HEK293 (cell line): ENCODE results near the gene C1orf226.

Source experiments
- CTCF ChIA-PET: fragments of 350-600 bp; formaldehyde crosslinking; extraction: SDS; loops from one replicate; lab custom pipeline; 2021; ENCODE audit warnings: antibody characterized with exemption; lab: Yijun Ruan, JAX
- POLR2A ChIA-PET: fragments of 300-600 bp; formaldehyde crosslinking; extraction: SDS; loops from one replicate; lab custom pipeline; 2020; ENCODE audit warnings: antibody characterized with exemption, inconsistent platforms; lab: Yijun Ruan, JAX
- H3K27ac ChIP-seq: fragments of 200-500 bp; sonication (Bioruptor generic); 2 replicates; pipeline ENCODE4 v1.5.1; 2014; ENCODE audit warnings: low read depth, low read length, control low read depth, inconsistent platforms; ENCODE audit errors: extremely low read depth
- H3K36me3 ChIP-seq, 2 experiments: fragments of 200-500 bp in 1 of 2; sonication (Bioruptor generic) in 1 of 2; 1 replicate in 1 of 2; 2 replicates in 1 of 2; pipeline ENCODE4 v1.5.1; 2014 to 2017; ENCODE audit warnings: inconsistent platforms in 2 of 2, low read length in 2 of 2; ENCODE audit not compliant: control insufficient read depth in 2 of 2, insufficient read depth in 1 of 2
- H3K4me1 ChIP-seq: fragments of 200-500 bp; sonication (Bioruptor generic); 2 replicates; pipeline ENCODE4 v1.5.1; 2014; ENCODE audit warnings: mild to moderate bottlenecking, low read length, inconsistent platforms; ENCODE audit not compliant: control insufficient read depth, insufficient read depth
- H3K4me3 ChIP-seq: 2 replicates; pipeline ENCODE4 v1.5.1; 2011; ENCODE audit warnings: low read depth, mild to moderate bottlenecking, control low read depth, low read length, moderate library complexity
- H3K9me3 ChIP-seq: fragments of 200-500 bp; sonication (Bioruptor generic); 2 replicates; pipeline ENCODE4 v1.5.1; 2014; ENCODE audit warnings: low read depth, low read length, inconsistent platforms; ENCODE audit not compliant: control insufficient read depth, insufficient read depth
- SCRT1 ChIP-seq: fragments of 450-650 bp; formaldehyde crosslinking; IDR thresholded peaks from 2 replicates; pipeline ENCODE4 v1.5.1; 2016; ENCODE audit warnings: missing biosample characterization, missing genetic modification characterization, borderline replicate concordance
- ZBTB17 ChIP-seq: fragments of 450-650 bp; formaldehyde crosslinking; IDR thresholded peaks from 2 replicates; pipeline ENCODE4 v1.5.1; 2016; ENCODE audit warnings: missing biosample characterization, missing genetic modification characterization
- ZBTB20 ChIP-seq: fragments of 450-650 bp; formaldehyde crosslinking; IDR thresholded peaks from 2 replicates; pipeline ENCODE4 v1.5.1; 2016; ENCODE audit warnings: missing biosample characterization, missing genetic modification characterization
- ZFHX2 ChIP-seq: fragments of 450-650 bp; formaldehyde crosslinking; conservative IDR thresholded peaks from 2 replicates; pipeline ENCODE4 v1.5.1; 2016; ENCODE audit warnings: missing biosample characterization, missing genetic modification characterization
- ZNF132 ChIP-seq: fragments of 450-650 bp; formaldehyde crosslinking; IDR thresholded peaks from 2 replicates; pipeline ENCODE4 v1.5.1; 2017; ENCODE audit warnings: missing biosample characterization, missing genetic modification characterization, borderline replicate concordance
- ZNF146 ChIP-seq: fragments of 450-650 bp; formaldehyde crosslinking; IDR thresholded peaks from 2 replicates; pipeline ENCODE4 v1.5.1; 2016; ENCODE audit warnings: missing biosample characterization, missing genetic modification characterization
- ZNF184 ChIP-seq: fragments of 450-650 bp; IDR thresholded peaks from 2 replicates; pipeline ENCODE4 v1.5.1; 2018; ENCODE audit warnings: missing biosample characterization, mild to moderate bottlenecking, missing genetic modification characterization
- ZNF19 ChIP-seq: fragments of 450-650 bp; formaldehyde crosslinking; IDR thresholded peaks from 2 replicates; pipeline ENCODE4; 2016; ENCODE audit warnings: missing biosample characterization, missing genetic modification characterization, low read depth
- ZNF341 ChIP-seq: fragments of 450-650 bp; formaldehyde crosslinking; IDR thresholded peaks from 2 replicates; pipeline ENCODE4; 2016; ENCODE audit warnings: low read depth, missing biosample characterization, missing genetic modification characterization
- ZNF350 ChIP-seq: fragments of 450-650 bp; formaldehyde crosslinking; IDR thresholded peaks from 2 replicates; pipeline ENCODE4 v1.5.0; 2017; ENCODE audit warnings: missing biosample characterization, mild to moderate bottlenecking, missing genetic modification characterization
- ZNF529 ChIP-seq: fragments of 450-650 bp; formaldehyde crosslinking; IDR thresholded peaks from 2 replicates; pipeline ENCODE4 v1.5.1; 2017; ENCODE audit warnings: missing genetic modification characterization, missing biosample characterization; ENCODE audit not compliant: insufficient replicate concordance
- ZNF555 ChIP-seq: fragments of 450-650 bp; formaldehyde crosslinking; conservative IDR thresholded peaks from 2 replicates; pipeline ENCODE4 v1.5.1; 2017; ENCODE audit warnings: missing biosample characterization, mild to moderate bottlenecking, missing genetic modification characterization, inconsistent platforms
- ZNF558 ChIP-seq: fragments of 450-650 bp; formaldehyde crosslinking; IDR thresholded peaks from 2 replicates; pipeline ENCODE4 v1.5.1; 2016; ENCODE audit warnings: missing biosample characterization, missing genetic modification characterization
- ZNF670 ChIP-seq: fragments of 450-650 bp; formaldehyde crosslinking; IDR thresholded peaks from 2 replicates; pipeline ENCODE4 v1.5.1; 2016; ENCODE audit warnings: missing biosample characterization, missing genetic modification characterization, low read depth
- ZNF768 ChIP-seq: fragments of 450-650 bp; formaldehyde crosslinking; IDR thresholded peaks from 2 replicates; pipeline ENCODE4 v1.5.1; 2018; ENCODE audit warnings: missing biosample characterization, mild to moderate bottlenecking, missing genetic modification characterization
- ZNF830 ChIP-seq: fragments of 450-650 bp; IDR thresholded peaks from 2 replicates; pipeline ENCODE4 v1.5.0; 2018; ENCODE audit warnings: missing biosample characterization, missing genetic modification characterization, low read depth, mild to moderate bottlenecking, moderate library complexity
- TF ChIP-seq, protein P1 (sequence below): fragments of 450-650 bp; formaldehyde crosslinking; IDR thresholded peaks from 2 replicates; pipeline ENCODE4 v1.5.1; 2016; ENCODE audit warnings: missing biosample characterization, missing genetic modification characterization
- TF ChIP-seq, protein P2 (sequence below): fragments of 450-650 bp; formaldehyde crosslinking; IDR thresholded peaks from 2 replicates; pipeline ENCODE4 v1.5.1; 2017; ENCODE audit warnings: missing biosample characterization, mild to moderate bottlenecking, missing genetic modification characterization, moderate library complexity
- TF ChIP-seq, protein P3 (sequence below): fragments of 450-650 bp; formaldehyde crosslinking; IDR thresholded peaks from 2 replicates; pipeline ENCODE4 v1.5.1; 2017; ENCODE audit warnings: missing biosample characterization, missing genetic modification characterization
- TF ChIP-seq, protein P4 (sequence below): fragments of 450-650 bp; formaldehyde crosslinking; IDR thresholded peaks from 2 replicates; pipeline ENCODE4 v1.5.1; 2016; ENCODE audit warnings: missing biosample characterization, missing genetic modification characterization
- TF ChIP-seq, protein P5 (sequence below): fragments of 450-650 bp; formaldehyde crosslinking; IDR thresholded peaks from 2 replicates; pipeline ENCODE4 v1.5.1; 2016; ENCODE audit warnings: missing biosample characterization, missing genetic modification characterization

C1orf226 gene

DNA sequence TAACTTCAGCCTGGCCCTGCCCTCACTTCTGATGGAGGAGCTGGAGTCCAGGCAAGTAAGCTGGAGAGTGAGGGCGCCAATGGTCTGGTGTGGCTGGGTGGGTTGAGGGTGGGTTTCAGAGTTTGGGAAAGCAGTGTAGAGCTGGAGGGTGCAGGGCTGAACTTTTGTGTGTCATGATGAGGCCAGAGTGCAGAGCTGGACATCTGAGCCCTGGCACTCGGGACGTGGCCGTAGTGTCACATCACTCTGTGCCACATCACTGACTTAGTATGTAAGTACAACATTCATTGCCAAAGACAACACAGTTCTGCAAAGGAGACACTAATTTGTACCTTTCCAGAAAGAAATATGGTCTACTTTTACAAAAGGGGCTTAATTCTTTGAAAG, 20.7 kb upstream of the C1orf226 start:
- CTCF ChIA-PET = no interaction called here
- H3K4me1 ChIP-seq = no peaks in the 10 kb centered on the region
- H3K4me3 ChIP-seq = no peak overlapping the region
- POLR2A ChIA-PET = no interaction called here
- TF ChIP-seq ZBTB20 (no peak), ZNF830 (tag by site-specific recombination) (no peak), ZBTB17 (tag by site-specific recombination) (no peak), ZFHX2 (no peak), ZNF146 (tag by site-specific recombination) (no peak), ZNF132 (no peak), ZNF529 (tag by site-specific recombination) (no peak)
- TF ChIP-seq, protein P1, sequence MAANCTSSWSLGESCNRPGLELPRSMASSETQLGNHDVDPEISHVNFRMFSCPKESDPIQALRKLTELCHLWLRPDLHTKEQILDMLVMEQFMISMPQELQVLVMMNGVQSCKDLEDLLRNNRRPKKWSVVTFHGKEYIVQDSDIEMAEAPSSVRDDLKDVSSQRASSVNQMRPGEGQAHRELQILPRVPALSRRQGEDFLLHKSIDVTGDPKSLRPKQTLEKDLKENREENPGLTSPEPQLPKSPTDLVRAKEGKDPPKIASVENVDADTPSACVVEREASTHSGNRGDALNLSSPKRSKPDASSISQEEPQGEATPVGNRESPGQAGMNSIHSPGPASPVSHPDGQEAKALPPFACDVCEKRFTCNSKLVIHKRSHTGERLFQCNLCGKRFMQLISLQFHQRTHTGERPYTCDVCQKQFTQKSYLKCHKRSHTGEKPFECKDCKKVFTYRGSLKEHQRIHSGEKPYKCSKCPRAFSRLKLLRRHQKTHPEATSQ (tag by site-specific recombination) = no peak
- peaks cover 0 to 14% of the 10 kb centered on the region in 2 experiments; a peak in 1 of 3 replicates for H3K36me3 ChIP-seq
- no peak overlapping the region for H3K27ac ChIP-seq
- no peaks in the 10 kb centered on the region for H3K9me3 ChIP-seq

DNA sequence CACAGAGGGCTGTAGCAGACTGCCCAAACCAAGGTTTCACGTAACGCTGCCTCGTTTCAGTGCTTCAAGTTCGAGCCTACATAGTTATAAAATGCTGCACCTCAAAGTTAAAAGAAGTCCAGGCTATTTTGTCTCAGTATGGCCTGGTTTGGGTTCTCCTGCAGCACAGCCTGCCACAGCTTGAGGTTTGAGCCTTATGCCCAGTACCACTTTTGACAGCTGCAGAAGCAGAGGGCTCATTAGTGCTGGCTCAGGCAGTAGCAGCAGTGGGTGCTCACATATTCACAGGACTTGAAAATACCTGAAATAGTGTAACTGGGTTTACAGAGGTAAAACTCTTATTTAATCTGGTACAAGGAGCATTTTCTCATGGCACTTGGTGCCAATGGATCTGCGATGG, 20.2 kb upstream of the C1orf226 start:
- POLR2A ChIA-PET = no interaction called here
- Histone ChIP-seq H3K4me3 (no peak overlapping the region), H3K4me1 (no peaks in the 10 kb centered on the region), H3K36me3 (peaks cover 0 to 14% of the 10 kb centered on the region in 2 experiments; a peak in 1 of 3 replicates), H3K27ac (no peak overlapping the region), H3K9me3 (no peaks in the 10 kb centered on the region)
- TF ChIP-seq ZNF555 = no peak
- TF ChIP-seq ZNF350 = no peak
- TF ChIP-seq, protein P2, sequence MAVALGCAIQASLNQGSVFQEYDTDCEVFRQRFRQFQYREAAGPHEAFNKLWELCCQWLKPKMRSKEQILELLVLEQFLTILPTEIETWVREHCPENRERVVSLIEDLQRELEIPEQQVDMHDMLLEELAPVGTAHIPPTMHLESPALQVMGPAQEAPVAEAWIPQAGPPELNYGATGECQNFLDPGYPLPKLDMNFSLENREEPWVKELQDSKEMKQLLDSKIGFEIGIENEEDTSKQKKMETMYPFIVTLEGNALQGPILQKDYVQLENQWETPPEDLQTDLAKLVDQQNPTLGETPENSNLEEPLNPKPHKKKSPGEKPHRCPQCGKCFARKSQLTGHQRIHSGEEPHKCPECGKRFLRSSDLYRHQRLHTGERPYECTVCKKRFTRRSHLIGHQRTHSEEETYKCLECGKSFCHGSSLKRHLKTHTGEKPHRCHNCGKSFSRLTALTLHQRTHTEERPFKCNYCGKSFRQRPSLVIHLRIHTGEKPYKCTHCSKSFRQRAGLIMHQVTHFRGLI (tag by site-specific recombination) = no peak
- no peak for TF ChIP-seq ZNF670 (tag by site-specific recombination)
- no peak for TF ChIP-seq ZNF768 (tag by site-specific recombination)
- TF ChIP-seq, protein P3, sequence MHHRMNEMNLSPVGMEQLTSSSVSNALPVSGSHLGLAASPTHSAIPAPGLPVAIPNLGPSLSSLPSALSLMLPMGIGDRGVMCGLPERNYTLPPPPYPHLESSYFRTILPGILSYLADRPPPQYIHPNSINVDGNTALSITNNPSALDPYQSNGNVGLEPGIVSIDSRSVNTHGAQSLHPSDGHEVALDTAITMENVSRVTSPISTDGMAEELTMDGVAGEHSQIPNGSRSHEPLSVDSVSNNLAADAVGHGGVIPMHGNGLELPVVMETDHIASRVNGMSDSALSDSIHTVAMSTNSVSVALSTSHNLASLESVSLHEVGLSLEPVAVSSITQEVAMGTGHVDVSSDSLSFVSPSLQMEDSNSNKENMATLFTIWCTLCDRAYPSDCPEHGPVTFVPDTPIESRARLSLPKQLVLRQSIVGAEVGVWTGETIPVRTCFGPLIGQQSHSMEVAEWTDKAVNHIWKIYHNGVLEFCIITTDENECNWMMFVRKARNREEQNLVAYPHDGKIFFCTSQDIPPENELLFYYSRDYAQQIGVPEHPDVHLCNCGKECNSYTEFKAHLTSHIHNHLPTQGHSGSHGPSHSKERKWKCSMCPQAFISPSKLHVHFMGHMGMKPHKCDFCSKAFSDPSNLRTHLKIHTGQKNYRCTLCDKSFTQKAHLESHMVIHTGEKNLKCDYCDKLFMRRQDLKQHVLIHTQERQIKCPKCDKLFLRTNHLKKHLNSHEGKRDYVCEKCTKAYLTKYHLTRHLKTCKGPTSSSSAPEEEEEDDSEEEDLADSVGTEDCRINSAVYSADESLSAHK (tag by site-specific recombination) = no peak
- TF ChIP-seq, protein P4, sequence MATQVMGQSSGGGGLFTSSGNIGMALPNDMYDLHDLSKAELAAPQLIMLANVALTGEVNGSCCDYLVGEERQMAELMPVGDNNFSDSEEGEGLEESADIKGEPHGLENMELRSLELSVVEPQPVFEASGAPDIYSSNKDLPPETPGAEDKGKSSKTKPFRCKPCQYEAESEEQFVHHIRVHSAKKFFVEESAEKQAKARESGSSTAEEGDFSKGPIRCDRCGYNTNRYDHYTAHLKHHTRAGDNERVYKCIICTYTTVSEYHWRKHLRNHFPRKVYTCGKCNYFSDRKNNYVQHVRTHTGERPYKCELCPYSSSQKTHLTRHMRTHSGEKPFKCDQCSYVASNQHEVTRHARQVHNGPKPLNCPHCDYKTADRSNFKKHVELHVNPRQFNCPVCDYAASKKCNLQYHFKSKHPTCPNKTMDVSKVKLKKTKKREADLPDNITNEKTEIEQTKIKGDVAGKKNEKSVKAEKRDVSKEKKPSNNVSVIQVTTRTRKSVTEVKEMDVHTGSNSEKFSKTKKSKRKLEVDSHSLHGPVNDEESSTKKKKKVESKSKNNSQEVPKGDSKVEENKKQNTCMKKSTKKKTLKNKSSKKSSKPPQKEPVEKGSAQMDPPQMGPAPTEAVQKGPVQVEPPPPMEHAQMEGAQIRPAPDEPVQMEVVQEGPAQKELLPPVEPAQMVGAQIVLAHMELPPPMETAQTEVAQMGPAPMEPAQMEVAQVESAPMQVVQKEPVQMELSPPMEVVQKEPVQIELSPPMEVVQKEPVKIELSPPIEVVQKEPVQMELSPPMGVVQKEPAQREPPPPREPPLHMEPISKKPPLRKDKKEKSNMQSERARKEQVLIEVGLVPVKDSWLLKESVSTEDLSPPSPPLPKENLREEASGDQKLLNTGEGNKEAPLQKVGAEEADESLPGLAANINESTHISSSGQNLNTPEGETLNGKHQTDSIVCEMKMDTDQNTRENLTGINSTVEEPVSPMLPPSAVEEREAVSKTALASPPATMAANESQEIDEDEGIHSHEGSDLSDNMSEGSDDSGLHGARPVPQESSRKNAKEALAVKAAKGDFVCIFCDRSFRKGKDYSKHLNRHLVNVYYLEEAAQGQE (tag by site-specific recombination) = no peak
- no peak for TF ChIP-seq SCRT1 (tag by site-specific recombination)
- no peak for TF ChIP-seq ZNF341 (tag by site-specific recombination)
- TF ChIP-seq, protein P5, sequence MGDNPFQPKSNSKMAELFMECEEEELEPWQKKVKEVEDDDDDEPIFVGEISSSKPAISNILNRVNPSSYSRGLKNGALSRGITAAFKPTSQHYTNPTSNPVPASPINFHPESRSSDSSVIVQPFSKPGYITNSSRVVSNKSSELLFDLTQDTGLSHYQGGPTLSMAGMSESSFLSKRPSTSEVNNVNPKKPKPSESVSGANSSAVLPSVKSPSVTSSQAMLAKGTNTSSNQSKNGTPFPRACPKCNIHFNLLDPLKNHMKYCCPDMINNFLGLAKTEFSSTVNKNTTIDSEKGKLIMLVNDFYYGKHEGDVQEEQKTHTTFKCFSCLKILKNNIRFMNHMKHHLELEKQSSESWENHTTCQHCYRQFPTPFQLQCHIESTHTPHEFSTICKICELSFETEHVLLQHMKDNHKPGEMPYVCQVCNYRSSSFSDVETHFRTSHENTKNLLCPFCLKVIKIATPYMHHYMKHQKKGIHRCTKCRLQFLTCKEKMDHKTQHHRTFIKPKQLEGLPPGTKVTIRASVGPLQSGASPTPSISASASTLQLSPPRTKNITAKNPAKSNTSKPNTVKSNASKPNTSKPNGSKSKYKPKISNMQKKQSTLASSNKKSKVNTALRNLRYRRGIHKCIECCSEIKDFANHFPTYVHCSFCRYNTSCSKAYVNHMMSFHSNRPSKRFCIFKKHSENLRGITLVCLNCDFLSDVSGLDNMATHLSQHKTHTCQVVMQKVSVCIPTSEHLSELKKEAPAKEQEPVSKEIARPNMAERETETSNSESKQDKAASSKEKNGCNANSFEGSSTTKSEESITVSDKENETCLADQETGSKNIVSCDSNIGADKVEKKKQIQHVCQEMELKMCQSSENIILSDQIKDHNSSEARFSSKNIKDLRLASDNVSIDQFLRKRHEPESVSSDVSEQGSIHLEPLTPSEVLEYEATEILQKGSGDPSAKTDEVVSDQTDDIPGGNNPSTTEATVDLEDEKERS = no peak
- TF ChIP-seq ZNF19 (tag by site-specific recombination) = no peak
- no peak for TF ChIP-seq ZNF184 (tag by site-specific recombination)
- no peak for TF ChIP-seq ZNF558 (tag by site-specific recombination)
- no peak for TF ChIP-seq ZNF529 (tag by site-specific recombination)
- CTCF ChIA-PET = no interaction called here
